Panc1 (cell line): ENCODE measurements around the gene IL17B.

Experiments used
- POLR2AphosphoS5 ChIP-seq: IDR thresholded peaks from 2 replicates; pipeline ENCODE4 v1.6.1; 2012; ENCODE audit warnings: mild to moderate bottlenecking, low read depth, low read length, moderate library complexity
- SIN3A ChIP-seq: IDR thresholded peaks from 2 replicates; pipeline ENCODE4 v1.6.1; 2012; ENCODE audit warnings: low read depth, mild to moderate bottlenecking, low read length, moderate library complexity, borderline replicate concordance; ENCODE audit not compliant: insufficient read depth
- TCF7L2 ChIP-seq: IDR thresholded peaks from 2 replicates; pipeline ENCODE4 v1.6.1; 2011; ENCODE audit warnings: mild to moderate bottlenecking, low read depth, low read length, inconsistent platforms
- TF ChIP-seq, protein P1 (sequence below): fragments of 450-650 bp; IDR thresholded peaks from 2 replicates; pipeline ENCODE4 v1.5.1; 2017; ENCODE audit warnings: mild to moderate bottlenecking
- TF ChIP-seq, protein P2 (sequence below), 2 experiments: IDR thresholded peaks; 2 replicates each; pipeline ENCODE4 v1.6.1; 2011 to 2012; ENCODE audit warnings: low read depth in 2 of 2, control low read depth in 1 of 2, low read length in 1 of 2, mild to moderate bottlenecking in 1 of 2, moderate library complexity in 1 of 2; ENCODE audit not compliant: insufficient read depth in 1 of 2

DNA sequence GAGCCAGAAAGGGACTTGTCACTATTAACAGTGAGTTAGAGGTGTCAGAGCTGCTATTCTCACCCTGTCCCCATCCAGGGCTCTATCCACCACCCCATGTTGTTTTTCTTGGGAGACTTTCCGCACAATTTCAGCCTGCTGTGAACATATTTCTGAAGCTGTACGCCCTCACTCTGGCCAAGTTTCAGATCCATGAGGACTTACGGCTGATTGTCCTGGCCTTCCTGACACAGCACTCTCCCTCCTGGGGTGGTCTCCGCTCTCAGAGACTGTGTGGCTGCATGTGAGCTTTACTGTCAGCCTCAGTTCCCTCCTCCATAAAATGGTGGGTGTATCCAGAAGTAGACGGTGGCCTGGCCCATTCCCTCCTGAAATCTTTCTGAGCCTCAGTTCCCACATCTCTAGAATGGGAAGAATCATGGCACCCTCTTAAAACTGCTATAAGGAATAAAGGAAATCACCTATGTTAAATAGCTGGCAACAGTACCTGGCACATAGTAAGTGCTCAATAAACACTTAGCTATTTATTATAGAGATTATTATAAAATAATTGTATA lies 804 bp upstream of the IL17B start:
- TF ChIP-seq, protein P1, sequence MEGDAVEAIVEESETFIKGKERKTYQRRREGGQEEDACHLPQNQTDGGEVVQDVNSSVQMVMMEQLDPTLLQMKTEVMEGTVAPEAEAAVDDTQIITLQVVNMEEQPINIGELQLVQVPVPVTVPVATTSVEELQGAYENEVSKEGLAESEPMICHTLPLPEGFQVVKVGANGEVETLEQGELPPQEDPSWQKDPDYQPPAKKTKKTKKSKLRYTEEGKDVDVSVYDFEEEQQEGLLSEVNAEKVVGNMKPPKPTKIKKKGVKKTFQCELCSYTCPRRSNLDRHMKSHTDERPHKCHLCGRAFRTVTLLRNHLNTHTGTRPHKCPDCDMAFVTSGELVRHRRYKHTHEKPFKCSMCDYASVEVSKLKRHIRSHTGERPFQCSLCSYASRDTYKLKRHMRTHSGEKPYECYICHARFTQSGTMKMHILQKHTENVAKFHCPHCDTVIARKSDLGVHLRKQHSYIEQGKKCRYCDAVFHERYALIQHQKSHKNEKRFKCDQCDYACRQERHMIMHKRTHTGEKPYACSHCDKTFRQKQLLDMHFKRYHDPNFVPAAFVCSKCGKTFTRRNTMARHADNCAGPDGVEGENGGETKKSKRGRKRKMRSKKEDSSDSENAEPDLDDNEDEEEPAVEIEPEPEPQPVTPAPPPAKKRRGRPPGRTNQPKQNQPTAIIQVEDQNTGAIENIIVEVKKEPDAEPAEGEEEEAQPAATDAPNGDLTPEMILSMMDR, result no peak
- TF ChIP-seq, protein P2, sequence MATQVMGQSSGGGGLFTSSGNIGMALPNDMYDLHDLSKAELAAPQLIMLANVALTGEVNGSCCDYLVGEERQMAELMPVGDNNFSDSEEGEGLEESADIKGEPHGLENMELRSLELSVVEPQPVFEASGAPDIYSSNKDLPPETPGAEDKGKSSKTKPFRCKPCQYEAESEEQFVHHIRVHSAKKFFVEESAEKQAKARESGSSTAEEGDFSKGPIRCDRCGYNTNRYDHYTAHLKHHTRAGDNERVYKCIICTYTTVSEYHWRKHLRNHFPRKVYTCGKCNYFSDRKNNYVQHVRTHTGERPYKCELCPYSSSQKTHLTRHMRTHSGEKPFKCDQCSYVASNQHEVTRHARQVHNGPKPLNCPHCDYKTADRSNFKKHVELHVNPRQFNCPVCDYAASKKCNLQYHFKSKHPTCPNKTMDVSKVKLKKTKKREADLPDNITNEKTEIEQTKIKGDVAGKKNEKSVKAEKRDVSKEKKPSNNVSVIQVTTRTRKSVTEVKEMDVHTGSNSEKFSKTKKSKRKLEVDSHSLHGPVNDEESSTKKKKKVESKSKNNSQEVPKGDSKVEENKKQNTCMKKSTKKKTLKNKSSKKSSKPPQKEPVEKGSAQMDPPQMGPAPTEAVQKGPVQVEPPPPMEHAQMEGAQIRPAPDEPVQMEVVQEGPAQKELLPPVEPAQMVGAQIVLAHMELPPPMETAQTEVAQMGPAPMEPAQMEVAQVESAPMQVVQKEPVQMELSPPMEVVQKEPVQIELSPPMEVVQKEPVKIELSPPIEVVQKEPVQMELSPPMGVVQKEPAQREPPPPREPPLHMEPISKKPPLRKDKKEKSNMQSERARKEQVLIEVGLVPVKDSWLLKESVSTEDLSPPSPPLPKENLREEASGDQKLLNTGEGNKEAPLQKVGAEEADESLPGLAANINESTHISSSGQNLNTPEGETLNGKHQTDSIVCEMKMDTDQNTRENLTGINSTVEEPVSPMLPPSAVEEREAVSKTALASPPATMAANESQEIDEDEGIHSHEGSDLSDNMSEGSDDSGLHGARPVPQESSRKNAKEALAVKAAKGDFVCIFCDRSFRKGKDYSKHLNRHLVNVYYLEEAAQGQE (IDR thresholded peaks at IDR 0.05; ENCODE audit: insufficient read depth in 1 of 2, low read depth in 2 of 2, low read length in 1 of 2), result no peak
- TF ChIP-seq POLR2AphosphoS5, result no peak
- no peak for TF ChIP-seq TCF7L2
- TF ChIP-seq SIN3A, result no peak
